ENCODE results near the gene HIVEP2.

Gene HIVEP2

DNA sequence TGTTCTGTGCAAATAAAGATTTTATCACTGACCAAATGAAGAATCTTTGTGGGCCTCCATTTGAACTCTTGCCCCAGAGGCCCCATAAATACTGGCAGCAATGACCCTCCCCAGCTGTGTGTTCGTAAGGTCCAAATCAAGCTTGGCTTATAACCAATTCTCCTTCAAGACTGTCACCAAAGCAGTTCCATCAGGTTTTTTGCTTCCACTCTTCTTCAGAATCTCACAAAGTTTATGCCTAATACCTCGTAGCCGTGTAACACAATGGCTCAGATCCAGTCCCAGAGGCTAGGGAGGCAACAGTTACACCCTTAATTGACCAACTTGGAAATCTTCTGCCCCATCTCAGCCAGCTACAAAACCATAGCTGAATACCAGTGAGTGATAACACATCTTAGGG, 120.5 kb downstream of the HIVEP2 start:
- TF ChIP-seq, protein P1, sequence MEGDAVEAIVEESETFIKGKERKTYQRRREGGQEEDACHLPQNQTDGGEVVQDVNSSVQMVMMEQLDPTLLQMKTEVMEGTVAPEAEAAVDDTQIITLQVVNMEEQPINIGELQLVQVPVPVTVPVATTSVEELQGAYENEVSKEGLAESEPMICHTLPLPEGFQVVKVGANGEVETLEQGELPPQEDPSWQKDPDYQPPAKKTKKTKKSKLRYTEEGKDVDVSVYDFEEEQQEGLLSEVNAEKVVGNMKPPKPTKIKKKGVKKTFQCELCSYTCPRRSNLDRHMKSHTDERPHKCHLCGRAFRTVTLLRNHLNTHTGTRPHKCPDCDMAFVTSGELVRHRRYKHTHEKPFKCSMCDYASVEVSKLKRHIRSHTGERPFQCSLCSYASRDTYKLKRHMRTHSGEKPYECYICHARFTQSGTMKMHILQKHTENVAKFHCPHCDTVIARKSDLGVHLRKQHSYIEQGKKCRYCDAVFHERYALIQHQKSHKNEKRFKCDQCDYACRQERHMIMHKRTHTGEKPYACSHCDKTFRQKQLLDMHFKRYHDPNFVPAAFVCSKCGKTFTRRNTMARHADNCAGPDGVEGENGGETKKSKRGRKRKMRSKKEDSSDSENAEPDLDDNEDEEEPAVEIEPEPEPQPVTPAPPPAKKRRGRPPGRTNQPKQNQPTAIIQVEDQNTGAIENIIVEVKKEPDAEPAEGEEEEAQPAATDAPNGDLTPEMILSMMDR (conservative IDR thresholded peaks at IDR 0.05; ENCODE audit: low read depth, low read length), result no peak
- H3K4me3 ChIP-seq (ENCODE audit: low read length), result no peak overlapping the region
- no peak for DNase-seq (ENCODE audit: low read depth)

DNA sequence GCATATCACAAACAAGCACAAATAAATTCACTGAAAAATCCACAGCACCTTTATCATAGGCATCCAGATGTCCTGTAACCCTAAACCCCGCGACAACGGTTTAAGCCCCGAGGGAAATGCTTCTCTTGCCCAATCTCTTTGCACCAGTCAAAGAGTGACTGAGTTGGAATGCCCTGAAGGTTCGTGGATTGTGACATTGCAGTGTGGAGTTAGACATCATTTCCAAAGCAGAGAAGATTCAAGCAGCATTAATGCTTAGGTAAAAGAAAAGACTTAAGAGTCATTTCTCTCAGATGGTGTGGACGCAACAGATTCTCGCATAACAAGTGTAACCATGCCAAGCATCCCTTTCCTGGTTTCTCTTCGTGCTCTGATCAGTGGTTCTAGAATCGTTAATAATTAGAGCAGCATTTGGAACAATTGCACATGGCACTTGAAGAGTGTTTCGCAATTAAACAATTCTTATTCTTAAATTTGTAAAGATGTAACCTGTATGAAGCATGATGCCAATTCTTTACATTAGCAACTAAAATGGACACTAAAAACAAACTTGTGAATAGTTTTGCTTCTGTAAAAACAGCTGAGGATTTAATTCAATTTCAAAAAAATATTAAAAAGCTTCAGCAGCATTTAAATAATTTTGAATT, 121.6 kb downstream of the HIVEP2 start:
- H3K4me3 ChIP-seq (ENCODE audit: low read length), result no peak overlapping the region
- DNase-seq (ENCODE audit: low read depth), result no peak
- TF ChIP-seq, protein P1 (conservative IDR thresholded peaks at IDR 0.05; ENCODE audit: low read depth, low read length), result no peak

DNA sequence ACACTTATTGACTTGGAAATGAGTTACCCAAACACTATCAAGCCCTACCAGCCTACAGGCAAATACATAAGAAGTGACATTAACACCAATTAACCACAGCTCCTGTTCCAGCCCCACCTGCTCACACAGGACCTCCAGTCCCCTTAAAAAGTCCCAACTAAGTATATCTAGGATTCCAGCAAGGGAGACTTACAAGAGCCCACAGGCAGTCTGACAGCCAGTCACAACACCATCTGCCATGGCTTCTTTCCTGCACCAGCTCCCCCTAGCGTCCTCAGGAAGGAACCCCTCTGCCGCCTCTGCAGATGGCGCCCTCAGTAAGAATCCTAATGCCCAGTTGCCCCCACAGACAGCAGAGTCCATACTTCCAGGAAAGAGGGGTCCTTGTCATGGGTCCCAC, 122.1 kb downstream of the HIVEP2 start:
- no peak for DNase-seq (ENCODE audit: low read depth)
- TF ChIP-seq, protein P1 (conservative IDR thresholded peaks at IDR 0.05; ENCODE audit: low read depth, low read length), result peak; percentile 41
- no peak overlapping the region for H3K4me3 ChIP-seq (ENCODE audit: low read length)

DNA sequence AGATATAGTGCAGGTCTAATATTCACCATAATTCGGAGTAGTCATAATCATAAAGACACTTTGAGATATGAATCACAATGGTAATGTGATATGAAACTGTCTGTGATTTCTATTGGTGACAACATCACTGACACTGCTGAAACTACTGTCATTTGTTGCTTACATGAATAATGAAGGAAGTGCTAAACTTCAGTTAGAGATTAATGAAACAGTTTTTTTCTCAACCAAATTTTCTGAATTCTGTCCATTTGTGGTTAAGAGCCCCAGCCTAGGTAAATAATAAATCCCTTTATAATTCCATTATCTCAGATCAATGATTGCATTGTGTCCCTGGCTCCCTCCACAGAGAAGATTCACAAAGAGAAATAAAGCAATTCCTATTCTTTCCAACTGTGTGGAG, 122.6 kb downstream of the HIVEP2 start:
- TF ChIP-seq, protein P1 (conservative IDR thresholded peaks at IDR 0.05; ENCODE audit: low read depth, low read length), result no peak
- no peak overlapping the region for H3K4me3 ChIP-seq (ENCODE audit: low read length)
- no peak for DNase-seq (ENCODE audit: low read depth)

DNA sequence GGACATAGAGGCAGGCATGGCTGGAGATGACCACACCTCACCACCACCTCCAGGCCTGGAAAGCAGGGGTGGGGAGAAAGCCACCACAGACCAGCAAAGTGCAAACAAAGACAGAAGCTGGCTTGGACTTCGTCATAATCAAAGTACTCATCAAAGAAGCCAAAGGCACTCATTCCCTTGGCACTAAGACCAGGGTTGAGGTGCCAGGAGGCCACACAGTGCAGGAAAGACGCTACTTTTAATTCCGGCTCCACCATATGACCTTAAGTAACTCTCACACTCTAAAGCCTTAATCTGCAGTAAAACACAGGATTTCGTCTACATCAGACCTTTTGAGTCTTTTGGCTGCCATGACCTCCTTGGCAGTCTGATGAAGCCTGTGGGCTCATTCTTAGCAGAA, 123.1 kb downstream of the HIVEP2 start:
- TF ChIP-seq, protein P1 (conservative IDR thresholded peaks at IDR 0.05; ENCODE audit: low read depth, low read length), result no peak
- H3K4me3 ChIP-seq (ENCODE audit: low read length), result no peak overlapping the region
- DNase-seq (ENCODE audit: low read depth), result peak; percentile 46

DNA sequence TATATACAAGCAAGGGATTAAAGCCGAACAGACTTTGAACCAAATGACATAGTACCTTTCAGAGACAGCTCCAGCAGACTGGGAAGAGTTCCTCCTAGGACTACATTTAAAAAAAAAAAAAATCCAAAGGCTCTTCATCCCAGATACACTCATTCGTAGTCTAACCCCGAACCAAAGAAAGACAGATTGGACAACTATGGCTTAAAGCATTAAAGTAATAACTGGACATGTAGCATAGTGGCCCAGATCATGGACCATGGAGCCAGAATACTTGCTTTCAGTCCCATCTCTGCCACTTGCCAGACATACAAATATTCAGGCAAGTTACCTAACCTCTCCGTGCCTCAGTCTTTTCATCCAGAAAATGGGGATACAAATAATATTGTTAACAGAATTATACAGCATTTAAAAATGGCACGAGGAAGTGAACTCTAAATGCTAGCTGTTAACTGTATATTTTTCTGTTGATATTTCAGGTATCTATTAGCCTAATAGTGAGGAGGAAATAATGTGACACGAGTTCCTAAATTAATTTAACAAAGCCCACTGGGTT, 123.7 kb downstream of the HIVEP2 start:
- DNase-seq (ENCODE audit: low read depth), result no peak
- no peak overlapping the region for H3K4me3 ChIP-seq (ENCODE audit: low read length)
- TF ChIP-seq, protein P1 (conservative IDR thresholded peaks at IDR 0.05; ENCODE audit: low read depth, low read length), result no peak

All from retinal pigment epithelial cell (primary cell).